Activated T-cell treated with anti-CD3 and anti-CD28 coated beads for 4 hours (primary cell): Measurements from ENCODE around the gene DHX35.
"Not testable (repeated sequence)": the region's sequence is repeated elsewhere in the genome, so short reads cannot be mapped to it uniquely, and the experiment has no call there.

Experiments
- DNase-seq: peaks from one replicate; pipeline ENCODE4 v3.0.0-alpha.2; 2020

Gene DHX35

GRCh38 chr20:38940644-38941043, 21.5 kb upstream of the DHX35 start:
- DNase-seq: no peak

GRCh38 chr20:38941726-38942389, 20.3 kb upstream of the DHX35 start:
- DNase-seq: no peak

- DNase-seq: no peak
Observed at GRCh38 chr20:38945012-38945411, 17.1 kb upstream of the DHX35 start.

- DNase-seq: no peak
Observed at GRCh38 chr20:38946836-38947235, 15.3 kb upstream of the DHX35 start.

GRCh38 chr20:38947931-38948362, 14.2 kb upstream of the DHX35 start:
- DNase-seq: no peak

- no peak for DNase-seq
Observed at GRCh38 chr20:38950254-38950653, 11.9 kb upstream of the DHX35 start.

DNA sequence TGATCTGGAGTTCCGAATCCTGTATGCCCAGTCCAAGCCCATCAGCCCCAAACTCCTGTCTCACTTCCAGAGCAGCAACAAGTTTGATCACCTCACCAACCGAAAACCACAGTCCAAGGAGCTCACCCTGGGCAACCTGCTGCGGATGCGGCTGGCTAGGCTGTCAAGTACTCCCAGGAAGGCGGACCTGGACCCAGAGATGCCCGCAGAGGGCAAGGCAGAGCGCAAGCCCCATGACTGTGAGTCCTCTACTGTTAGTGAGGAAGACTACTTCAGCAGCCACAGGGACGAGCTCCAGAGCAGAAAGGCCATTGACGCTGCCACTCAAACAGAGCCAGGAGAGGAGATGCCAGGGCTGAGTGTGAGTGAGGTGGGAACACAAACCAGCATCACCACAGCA, 10.5 kb upstream of the DHX35 start:
- no peak for DNase-seq

- no peak for DNase-seq
Observed at GRCh38 chr20:38952153-38952552, 10.0 kb upstream of the DHX35 start.

GRCh38 chr20:38953630-38954340, 8.4 kb upstream of the DHX35 start:
- DNase-seq: no peak

DNA sequence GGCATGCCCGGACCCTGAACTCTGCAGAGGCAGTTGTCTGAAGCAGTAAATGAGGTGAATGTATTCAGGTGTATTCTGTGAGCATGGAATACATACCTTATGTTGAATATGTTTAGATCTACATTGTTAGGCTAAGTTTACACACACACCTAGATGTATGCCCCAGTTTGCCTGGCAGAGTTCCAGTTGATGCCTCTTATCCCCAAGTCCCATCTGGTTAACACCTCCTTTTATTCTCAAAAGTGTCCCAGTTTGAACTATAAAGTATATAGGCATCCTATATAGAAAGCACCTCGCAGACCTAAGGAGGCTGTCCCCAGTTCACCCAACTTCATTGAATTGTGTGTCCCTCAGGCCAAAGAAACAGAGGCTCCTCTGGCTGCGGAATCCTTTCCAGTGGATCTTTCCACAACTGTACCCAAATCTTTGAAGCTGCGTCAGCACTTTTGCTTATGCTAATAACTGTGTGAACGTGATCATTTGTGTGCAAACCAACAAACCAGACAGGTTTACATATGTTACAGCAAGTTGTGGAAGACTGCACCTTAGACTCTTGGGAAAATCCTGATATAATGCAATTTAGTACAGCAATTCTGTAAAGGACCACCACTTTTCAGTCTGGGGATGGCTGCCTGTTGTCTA, 4.8 kb upstream of the DHX35 start:
- DNase-seq: no peak

GRCh38 chr20:38957915-38958485, 4.1 kb upstream of the DHX35 start:
- no peak for DNase-seq

- DNase-seq: not testable (repeated sequence)
Observed at GRCh38 chr20:38960187-38960687, 1.9 kb upstream of the DHX35 start.

GRCh38 chr20:38961530-38962043, 557 bp upstream of the DHX35 start:
- peak; percentile 7 for DNase-seq

GRCh38 chr20:38962928-38963401, 821 bp downstream of the DHX35 start:
- no peak for DNase-seq

DNA sequence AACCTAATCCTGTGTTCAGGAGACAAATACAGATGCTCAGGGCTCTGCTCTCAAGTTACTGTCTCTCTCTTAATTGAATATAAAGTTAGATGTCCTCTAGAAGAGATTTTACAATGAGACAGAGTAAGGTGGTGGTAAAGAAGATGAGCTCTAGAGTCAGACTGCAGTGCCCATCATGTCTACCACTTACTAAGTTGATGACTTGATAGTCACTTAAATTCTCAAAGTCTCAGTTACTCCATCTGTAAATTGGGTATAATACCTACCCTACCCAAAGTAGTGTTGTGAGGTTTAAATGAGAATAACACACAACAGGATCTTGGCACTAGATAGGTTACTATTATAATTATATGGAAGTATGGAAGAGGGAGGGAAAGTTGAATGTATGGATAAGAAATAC, 1.6 kb downstream of the DHX35 start:
- no peak for DNase-seq

GRCh38 chr20:38965264-38965663, 3.1 kb downstream of the DHX35 start:
- no peak for DNase-seq

DNA sequence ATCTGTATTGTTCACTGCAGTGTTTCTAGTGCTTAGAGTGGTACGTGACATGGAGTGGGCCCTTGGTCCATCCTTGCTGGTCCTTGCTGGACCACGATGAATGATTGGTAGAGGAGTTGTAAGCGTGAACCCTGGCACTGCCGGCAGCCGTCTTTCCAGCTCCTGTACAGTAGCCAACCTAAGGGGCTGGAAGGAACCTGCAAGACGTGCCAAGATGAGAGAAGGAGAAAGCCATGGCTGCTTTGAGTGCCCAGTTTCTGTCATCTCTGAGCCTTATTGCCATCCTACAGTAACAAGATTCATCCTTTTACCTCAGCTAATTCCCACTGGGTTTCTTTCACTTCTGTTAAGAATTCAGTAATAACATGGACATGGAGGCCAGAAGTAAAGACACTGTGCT, 5.9 kb downstream of the DHX35 start:
- no peak for DNase-seq

DNA sequence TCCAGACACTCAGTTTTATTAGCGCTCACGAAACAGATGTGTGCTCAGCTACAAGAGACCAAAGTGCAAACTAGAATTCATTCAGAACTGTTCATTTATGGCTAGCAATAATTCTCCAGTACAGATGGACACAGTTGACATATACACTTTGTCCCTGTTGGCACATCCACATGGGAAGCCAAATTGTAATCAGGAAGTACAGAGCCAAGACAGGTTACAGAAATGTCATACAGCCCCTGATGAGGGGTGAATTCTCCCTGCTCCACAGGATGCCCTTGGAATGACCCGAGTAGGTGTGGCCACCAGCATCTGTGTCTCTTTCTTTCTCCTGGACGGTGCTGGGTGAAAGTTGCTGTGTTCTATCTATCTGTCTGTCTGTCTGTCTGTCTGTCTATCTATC, 7.6 kb downstream of the DHX35 start:
- DNase-seq: no peak

DNA sequence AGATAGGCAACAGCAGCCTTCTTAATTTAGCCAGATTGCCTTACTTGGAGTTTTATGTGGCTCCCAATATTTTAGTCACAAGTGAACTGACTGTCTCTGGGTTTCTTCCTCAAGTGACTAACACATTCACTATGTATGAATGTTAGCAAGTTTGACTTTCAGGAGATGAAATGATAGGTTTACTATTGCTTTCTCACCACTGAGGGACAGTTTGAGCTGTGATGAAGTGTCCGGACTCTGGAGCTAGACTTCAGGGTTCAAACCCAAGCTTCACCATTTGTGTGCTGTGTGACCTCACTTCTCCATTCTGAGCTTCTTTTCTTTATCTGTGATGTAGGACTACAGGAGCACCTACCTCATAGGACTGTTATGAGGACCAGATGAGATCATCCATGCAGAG, 8.2 kb downstream of the DHX35 start:
- DNase-seq: no peak

- no peak for DNase-seq
Observed at GRCh38 chr20:38973107-38973506, 11.0 kb downstream of the DHX35 start.

DNA sequence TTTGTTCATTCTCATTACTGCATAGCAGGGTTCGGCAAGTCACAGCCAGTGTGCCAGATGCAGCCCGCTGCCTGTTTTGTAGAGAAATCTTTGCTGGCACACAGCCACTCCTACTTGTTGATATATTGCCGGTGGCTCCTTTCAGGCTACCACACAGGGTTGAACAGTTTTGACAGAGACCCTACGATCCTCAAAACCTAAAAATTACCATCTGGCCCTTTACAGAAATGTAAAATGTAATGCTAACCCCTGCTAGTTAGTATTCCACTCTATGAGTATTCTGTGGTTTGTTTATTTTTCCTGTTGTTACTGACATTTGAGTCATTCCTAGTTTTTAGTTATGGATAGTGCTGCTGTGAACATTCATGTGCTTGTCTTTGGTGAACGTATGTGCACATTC, 11.5 kb downstream of the DHX35 start:
- DNase-seq: no peak

DNA sequence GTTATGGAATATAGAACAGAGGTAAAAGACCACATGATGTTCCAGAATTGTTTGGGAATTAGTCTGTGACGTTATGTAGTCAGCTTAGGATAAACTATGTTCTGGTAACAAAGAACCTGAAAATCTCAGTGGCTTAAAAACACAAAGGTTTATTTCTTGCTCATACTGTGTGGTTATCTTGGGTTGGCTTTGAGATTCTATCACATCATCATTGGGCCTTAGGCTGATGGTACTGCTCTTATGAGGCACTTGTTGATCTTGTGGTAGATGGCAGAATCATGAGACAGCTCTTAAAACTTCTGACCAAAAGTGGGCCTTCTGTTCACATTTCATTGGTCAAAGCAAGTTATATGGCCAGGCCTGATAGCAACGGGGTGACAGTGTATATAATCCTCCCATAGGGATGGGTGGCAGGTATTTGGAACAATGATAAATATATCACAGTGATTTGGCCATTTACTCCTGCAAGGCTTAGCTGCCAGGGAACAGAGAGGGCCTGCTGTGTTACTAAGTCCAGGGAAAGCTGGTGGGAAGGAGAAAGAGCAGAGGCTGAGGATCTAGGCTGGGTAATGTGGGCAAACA, 13.5 kb downstream of the DHX35 start:
- DNase-seq: no peak

GRCh38 chr20:38979434-38979833, 17.3 kb downstream of the DHX35 start:
- DNase-seq: no peak
